Activated CD8-positive, alpha-beta memory T cell treated with anti-CD3 and anti-CD28 coated beads for 36 hours (primary cell): ENCODE measurements around the gene MLC1. TPM values are rescaled to one million over a fixed set of nuclear protein-coding genes. Genes with fewer than 3 reads are reported as not detected.

ENCODE experiments used
- CTCF ChIA-PET: fragments of 350-600 bp; sonication (Branson Sonifier 250); formaldehyde crosslinking; loops from one replicate; lab custom pipeline; 2021; ENCODE audit warnings: antibody characterized with exemption; lab: Charles Lee
- POLR2A ChIA-PET: fragments of 350-600 bp; sonication (Branson Sonifier 250); formaldehyde crosslinking; loops from one replicate; lab custom pipeline; 2021; ENCODE audit warnings: antibody characterized with exemption; lab: Charles Lee
- total RNA-seq, 2 experiments: library from RNA; stranded (reverse); gene quantifications; one replicate each; pipeline ENCODE4 v1.2.3, GENCODE V29; 2021

The MLC1 gene
- total RNA-seq, 2 experiments from 2014 or later, result 0.32 to 0.40 TPM

DNA sequence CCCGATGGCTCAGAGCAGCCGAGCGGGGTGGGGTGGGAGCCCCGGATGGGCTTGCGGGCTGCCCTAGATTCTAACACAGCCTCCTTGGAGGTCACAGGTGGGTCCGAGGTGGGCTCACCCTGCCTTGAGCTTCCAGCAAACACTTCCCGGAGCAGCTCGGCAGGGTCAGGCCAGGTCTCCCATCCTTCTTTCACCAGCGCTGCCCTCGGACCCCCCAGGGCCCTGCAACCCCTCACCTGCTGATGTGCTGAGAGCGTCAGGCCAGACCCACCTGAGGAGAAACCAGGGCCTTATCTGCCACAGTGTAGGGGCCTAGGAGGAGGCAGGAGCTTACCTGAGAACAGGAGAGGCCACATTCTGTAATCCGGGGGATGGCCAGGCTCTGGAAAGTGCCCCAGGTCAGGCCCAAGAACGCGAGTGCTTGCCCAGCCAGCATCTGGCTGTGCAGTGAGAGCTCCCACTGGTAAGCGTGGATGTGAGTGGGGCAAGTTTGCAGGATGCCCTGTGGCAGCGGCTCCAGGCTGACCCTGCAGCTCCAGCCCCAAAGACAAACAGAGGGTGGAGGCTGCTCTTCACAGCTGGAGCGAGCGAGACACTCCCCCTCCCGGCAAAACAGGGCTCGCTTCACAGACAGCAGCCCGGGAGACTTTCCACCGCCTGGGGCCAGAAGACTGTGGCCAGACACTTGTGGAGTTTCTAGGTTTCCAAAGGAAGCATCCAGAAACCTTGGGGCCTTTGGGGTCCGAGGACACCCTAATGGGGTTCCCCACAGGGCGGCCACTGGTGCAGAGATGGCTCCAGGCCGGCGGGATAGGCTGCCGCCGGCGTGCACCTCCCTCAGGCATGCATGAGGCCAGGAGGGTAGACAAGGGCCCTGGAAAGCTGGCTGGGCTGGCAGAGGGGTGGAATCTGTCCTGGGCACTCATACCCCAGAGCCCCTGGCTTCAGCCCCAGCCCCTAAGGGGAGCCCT lies 72.7 kb downstream of the MLC1 start, which contains the start of gene IL17REL:
TSS of gene IL17REL (minus strand) at position 555 of the 971 bp plus-strand sequence. CDS start at position 436, 119 bp downstream.
- CTCF ChIA-PET, result interaction anchor here (2.0 to 2.7 kb wide), 2 partner anchors 18 to 82 kb away, joined by 8 read pairs; no protein-coding TSS in a partner anchor
- POLR2A ChIA-PET, result interaction anchor here (0.6 to 1.0 kb wide), 3 partner anchors 50 to 1904 kb away, joined by 3 to 6 read pairs (median 3); no protein-coding TSS in a partner anchor

DNA sequence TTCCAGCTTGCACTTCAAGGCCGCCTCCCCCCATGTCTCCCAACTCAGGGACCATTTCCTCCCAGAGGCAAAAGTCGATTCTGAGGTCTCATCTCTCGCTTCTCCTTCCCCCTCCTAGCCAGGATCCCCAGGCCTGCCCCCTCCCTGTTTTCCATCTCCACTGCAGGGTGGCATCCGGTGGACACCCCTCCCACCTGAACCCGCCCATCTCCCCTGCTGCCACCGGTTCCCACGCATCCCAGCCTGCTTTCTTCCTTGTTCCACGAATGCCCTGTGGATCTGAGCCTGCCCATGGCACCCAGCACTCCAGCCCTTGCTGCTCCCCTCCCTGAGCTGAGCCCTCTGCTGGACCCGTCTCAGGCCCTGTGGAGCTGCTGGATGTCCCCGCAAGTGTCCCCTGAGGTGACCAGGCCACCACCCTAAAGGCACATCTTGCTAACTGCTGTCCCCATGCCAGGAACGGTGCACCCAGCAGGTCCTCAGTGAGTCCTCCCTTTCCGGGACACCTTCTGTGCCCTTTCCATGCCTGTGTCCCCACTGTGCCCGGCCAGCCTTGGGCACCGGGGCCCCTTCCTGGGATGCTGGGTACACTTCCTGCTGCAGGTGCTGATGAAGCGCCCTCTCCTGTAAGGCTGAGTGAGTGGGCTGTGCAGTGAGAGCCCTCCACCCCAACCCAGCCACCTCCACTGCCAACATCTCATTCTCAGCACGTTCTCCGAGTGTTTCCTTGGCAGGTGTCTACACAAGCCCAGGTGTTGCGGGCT lies 73.6 kb downstream of the MLC1 start:
- ChIA-PET POLR2A (no interaction called here), CTCF (interaction anchor here (1.5 to 2.7 kb wide), 2 partner anchors 19 to 81 kb away, joined by 7 to 8 read pairs; no protein-coding TSS in a partner anchor)

DNA sequence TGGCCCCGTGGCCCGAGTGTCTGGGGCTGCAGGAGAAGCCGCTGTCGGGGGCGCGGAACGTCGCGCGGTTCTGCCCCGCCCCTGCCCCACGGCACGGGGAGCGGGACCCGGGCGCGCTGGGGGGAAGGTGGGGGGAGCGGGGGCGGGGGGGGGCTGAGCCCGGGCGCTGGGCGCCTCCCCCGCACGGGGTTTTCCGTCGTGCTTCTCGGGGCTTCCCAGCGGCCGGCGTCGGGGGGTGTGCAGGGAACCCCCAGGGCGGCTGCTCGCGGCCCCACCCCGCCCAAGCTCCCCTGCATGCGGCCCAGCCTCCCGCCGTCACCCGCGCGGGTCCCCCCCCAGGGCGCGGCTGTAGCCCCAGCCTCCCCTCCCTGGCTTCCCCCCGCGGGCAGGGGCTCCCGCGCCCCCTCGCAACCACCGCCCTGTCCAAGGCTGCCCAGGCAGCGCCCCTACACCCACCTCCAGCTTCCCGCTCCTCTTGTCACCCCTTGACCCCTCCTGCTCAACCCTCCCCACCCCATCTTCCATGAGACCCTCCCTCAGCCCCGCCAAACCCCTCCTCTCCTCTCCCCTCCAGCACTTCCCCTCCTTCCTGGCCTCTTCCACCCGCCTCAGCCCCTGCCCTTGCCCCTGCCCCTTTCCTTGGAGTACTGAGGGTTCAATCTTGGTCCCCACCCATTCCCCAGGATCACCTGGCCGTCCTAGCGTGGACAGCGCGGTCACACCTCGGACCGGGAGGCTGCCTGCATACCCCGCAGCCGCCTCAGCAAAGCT lies 74.4 kb downstream of the MLC1 start:
- ChIA-PET POLR2A (interaction anchor here (0.7 kb wide), 1 partner anchor 85 kb away, joined by 3 read pairs; no protein-coding TSS in a partner anchor), CTCF (interaction anchor here (1.5 kb wide), 1 partner anchor 20 kb away, joined by 7 read pairs; no protein-coding TSS in a partner anchor)

DNA sequence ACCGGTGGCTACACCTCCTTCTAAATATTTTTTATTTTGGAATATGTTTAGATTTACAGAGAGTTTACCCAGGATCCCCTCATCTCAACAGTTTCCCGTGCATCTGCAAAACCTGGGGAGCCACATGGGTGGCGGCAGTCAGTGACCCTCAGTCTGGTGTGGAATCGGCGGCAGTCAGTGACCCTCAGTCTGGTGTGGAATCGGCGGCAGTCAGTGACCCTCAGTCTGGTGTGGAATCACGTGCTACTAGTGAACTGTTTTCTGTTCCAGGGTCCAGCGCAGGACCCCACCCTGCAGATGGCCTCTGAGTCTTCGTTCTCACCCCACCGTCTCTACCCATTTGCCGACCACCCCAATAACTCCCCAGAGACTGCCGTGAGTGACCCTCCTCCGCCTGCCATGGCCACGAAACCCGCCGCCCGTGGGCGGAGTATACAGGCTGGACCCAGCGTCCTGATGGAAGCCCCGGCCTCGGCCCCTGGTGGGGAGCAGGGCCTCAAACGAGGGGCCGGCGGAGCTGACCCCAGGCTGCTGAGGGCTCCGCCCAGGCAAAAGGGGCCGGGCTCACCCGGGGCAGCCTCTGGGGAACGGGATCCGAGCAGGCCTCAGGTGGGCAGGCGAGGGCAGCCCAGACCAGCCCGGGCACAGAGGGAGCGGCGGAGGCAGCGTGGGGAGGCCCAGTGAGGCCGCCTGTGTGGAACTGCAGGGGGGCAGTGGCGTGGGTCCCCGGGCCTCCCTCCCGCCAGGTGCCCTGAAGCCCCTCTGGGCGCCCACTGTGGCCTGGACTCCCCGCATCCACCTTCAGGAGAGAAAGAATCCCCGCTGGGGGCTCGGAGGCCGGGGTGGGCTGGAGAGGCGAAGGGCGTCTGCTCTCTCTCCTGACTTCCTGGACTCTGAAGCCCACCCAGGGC lies 75.2 kb downstream of the MLC1 start:
- POLR2A ChIA-PET, result interaction anchor here (0.7 kb wide), 1 partner anchor 85 kb away, joined by 3 read pairs; no protein-coding TSS in a partner anchor

More for the DNA sequence above, 75.2 kb downstream of the MLC1 start:
- CTCF ChIA-PET, result interaction anchor here (1.5 kb wide), 1 partner anchor 20 kb away, joined by 7 read pairs; no protein-coding TSS in a partner anchor

Other genes starting within 250 kb of the MLC1 start
- 10 to 100 TPM; 25.0 to 25.6 TPM for gene ZBED4, start 231.6 kb downstream of the MLC1 start, total RNA-seq
- gene ALG12, start 167.0 kb downstream of the MLC1 start, total RNA-seq, result 10 to 100 TPM; 19.2 to 21.2 TPM
- gene CRELD2, start 166.8 kb downstream of the MLC1 start, total RNA-seq, result 10 to 100 TPM; 44.8 to 48.4 TPM
- gene PIM3, start 124.7 kb downstream of the MLC1 start, total RNA-seq, result 100 to 1,000 TPM; 198 to 203 TPM
- gene IL17REL, start 72.7 kb downstream of the MLC1 start, total RNA-seq, result under 1 TPM in 1 of 2 experiments, not detected in 1; 0.13 TPM
- gene TTLL8, start 27.1 kb downstream of the MLC1 start, total RNA-seq, result not detected
- not detected for gene MOV10L1, start 4.6 kb upstream of the MLC1 start, total RNA-seq
- 1 to 10 TPM; 1.1 to 1.4 TPM for gene PANX2, start 85.3 kb upstream of the MLC1 start, total RNA-seq
- gene TRABD, start 100.5 kb upstream of the MLC1 start, total RNA-seq, result 10 to 100 TPM; 98.2 to 99.6 TPM
- gene SELENOO, start 115.6 kb upstream of the MLC1 start, total RNA-seq, result 10 to 100 TPM; 24.0 to 26.3 TPM
- gene TUBGCP6, start 159.6 kb upstream of the MLC1 start, total RNA-seq, result 10 to 100 TPM; 44.1 to 46.6 TPM
- gene HDAC10, start 165.8 kb upstream of the MLC1 start, total RNA-seq, result 10 to 100 TPM; 42.1 to 42.8 TPM
- gene MAPK12, start 176.3 kb upstream of the MLC1 start, total RNA-seq, result 10 to 100 TPM; 12.0 to 13.8 TPM
- gene MAPK11, start 185.0 kb upstream of the MLC1 start, total RNA-seq, result 10 to 100 TPM; 10.6 to 11.4 TPM
- gene PLXNB2, start 222.2 kb upstream of the MLC1 start, total RNA-seq, result 10 to 100 TPM; 10.9 to 12.0 TPM
- gene DENND6B, start 241.6 kb upstream of the MLC1 start, total RNA-seq, result 1 to 10 TPM; 4.3 to 4.4 TPM